GM19452 (cell line): ENCODE measurements around the gene MPP7.

Experiments
- ATAC-seq: cut with Tn5 transposase; IDR thresholded peaks from one replicate; pipeline ENCODE4 v1.9.1; 2021; ENCODE audit not compliant: unreplicated experiment

The MPP7 gene

GRCh38 chr10:28273343-28273742 is 29.5 kb downstream of the MPP7 start:
- no peak for ATAC-seq

GRCh38 chr10:28269842-28270456 is 32.9 kb downstream of the MPP7 start:
- ATAC-seq, result no peak

GRCh38 chr10:28266449-28267224 is 36.2 kb downstream of the MPP7 start:
- ATAC-seq, result no peak

GRCh38 chr10:28263136-28263857 is 39.6 kb downstream of the MPP7 start:
- no peak for ATAC-seq

GRCh38 chr10:28256776-28257175 is 46.1 kb downstream of the MPP7 start:
- no peak for ATAC-seq

- no peak for ATAC-seq
Measured at GRCh38 chr10:28254290-28254985, 48.4 kb downstream of the MPP7 start.

DNA sequence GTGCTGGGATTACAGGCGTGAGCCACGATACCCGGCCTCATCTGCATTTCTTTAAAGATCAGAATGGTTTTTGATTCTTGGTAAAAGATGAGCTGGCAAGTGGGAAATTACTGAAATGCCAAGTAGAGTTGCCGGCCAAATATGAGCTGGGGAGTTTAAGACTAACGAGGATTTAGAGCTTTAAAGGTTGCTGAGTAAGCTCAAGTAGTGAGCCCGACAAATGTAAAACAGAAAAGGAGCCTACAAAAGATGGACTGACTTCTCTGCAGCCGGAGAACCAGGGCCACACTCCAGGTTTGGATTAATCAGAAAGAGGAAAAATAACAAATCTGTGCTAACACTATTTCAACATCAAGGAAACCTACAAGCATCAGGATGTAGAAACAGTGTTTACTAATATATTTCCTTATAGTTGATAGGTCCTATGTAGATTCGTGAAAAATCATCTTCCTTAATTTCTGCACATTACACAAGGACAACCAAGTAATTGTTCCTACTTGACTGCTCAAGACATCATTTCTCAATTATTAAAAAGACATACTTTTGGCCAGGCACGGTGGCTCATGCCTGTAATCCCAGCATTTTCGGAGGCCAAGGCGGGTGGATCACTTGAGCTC is 49.6 kb downstream of the MPP7 start:
- no peak for ATAC-seq
